CMK (cell line): ENCODE results near the gene NFASC.

Experiments used
- DNase-seq: peaks from one replicate; pipeline ENCODE4 v3.0.0-alpha.2; 2010; ENCODE audit warnings: low read depth

Gene NFASC

DNA sequence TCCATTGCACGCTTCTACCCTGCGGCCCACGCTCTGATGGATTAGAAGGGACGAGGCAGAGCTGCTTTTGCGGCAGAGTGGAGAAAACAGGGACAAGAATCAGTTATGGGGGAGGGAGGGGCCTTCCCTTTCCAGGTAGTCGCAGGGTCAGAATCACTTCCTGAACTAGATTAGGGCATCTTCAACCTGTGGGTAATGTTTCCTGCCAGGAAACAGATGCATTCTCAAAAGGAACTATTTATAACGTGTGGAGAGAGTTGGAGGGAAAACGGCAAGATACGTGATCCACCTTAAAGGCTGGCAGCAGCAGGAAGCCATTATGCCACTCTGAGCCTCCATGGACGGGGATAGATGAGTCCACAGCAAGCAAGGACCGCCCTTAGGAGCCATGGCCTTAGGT lies 112.5 kb downstream of the NFASC start:
- DNase-seq = no peak

- DNase-seq = no peak
Measured at GRCh38 chr1:204983881-204984280, 113.2 kb downstream of the NFASC start.

DNA sequence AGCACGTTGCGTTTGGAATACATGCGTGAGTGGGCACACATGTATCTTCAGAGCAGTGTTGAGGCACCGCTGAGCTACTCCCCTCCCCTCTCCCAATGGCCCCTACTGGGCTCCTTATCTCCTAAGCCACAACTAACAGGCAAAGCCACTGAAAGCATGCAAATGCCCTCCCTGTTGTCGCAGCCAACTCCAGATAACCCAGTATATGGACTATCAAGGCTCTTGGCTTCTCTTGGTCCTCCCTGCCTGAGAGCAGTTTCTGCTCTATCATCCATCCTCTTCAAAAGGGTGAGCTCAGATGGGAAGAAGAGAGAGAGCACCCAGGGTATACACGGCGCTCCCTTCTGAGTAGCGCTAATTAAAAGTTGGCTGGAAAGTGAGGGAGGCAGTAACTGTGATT lies 113.8 kb downstream of the NFASC start:
- peak; percentile 76 for DNase-seq

GRCh38 chr1:204986181-204986580 lies 115.5 kb downstream of the NFASC start:
- DNase-seq = no peak

DNA sequence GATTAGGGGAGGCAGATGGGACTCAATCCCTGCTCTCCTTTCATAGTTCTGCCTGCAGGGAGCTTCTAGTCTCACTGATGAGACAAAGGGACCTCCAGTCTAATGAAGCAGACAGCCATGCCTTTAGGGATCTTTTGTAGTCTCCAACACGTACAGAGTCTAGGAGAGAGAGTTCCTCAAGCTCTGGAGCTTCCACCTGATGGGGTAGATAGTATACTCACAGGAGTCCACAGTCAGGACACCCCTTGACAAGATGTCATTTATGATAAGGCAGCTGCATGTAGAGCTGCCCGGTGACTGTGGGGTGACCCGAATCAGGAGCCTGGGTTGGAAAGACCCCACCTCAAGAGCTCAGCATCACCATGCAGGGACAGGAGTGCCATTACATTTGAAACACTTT lies 117.0 kb downstream of the NFASC start:
- no peak for DNase-seq

- DNase-seq = no peak
Measured at GRCh38 chr1:204988196-204988595, 117.5 kb downstream of the NFASC start.

- no peak for DNase-seq
Measured at GRCh38 chr1:204989266-204990058, 118.8 kb downstream of the NFASC start.

GRCh38 chr1:204990059-204990664 lies 119.5 kb downstream of the NFASC start:
- DNase-seq = no peak

DNA sequence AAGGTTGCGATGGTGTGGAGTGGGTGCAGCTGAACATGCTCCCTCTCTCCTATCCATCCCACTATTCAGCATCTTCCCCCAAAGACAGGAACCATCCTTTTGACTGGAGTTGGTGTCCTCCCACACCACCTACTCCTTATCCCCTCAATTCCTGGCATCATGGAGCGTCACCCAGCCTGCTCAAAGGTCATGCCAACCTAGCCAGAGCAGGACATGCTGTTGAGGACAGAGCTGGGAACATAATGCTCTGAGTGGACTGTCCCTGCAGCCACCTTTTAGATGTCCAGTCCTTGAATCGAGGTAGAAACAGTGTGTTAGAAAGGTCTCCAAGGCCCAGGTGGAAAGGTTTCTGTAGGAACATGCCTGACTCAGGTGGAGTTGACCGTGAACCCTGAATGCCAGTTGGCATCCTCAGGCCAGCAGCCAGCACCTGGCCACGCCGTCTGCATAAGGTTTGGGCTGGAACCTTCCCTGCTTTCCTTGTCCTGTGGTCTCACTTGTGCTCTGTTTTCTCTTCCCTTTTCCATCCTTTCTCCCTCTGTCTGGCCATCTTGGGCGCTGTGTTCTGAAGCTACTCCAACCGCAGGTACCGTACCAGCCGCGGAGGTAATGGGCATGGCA lies 120.2 kb downstream of the NFASC start:
- no peak for DNase-seq

DNA sequence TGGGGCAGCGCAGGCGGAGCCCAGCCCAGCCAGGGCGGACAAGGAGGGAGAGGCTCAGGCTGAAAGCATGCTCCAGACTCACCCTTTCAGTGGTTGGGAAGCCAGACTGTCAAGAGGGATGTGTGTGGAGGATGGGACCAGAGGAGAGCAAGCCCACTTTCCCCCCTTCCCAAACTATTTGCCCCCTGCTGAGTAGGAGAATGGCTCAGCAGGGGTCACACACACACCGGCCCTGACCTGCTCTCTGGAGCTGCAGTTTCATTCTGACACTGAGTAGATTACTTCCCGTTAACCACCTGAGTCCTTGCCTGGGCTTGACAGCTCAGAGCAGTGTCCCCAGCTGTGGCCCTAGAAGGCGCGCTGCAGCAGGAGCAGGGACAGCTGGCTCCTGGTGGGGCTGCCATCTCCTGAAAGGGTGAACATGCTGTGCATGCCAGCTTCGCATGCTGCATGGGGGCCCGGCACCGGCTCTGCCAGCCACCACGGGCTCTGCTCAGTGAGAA lies 120.7 kb downstream of the NFASC start:
- no peak for DNase-seq

DNA sequence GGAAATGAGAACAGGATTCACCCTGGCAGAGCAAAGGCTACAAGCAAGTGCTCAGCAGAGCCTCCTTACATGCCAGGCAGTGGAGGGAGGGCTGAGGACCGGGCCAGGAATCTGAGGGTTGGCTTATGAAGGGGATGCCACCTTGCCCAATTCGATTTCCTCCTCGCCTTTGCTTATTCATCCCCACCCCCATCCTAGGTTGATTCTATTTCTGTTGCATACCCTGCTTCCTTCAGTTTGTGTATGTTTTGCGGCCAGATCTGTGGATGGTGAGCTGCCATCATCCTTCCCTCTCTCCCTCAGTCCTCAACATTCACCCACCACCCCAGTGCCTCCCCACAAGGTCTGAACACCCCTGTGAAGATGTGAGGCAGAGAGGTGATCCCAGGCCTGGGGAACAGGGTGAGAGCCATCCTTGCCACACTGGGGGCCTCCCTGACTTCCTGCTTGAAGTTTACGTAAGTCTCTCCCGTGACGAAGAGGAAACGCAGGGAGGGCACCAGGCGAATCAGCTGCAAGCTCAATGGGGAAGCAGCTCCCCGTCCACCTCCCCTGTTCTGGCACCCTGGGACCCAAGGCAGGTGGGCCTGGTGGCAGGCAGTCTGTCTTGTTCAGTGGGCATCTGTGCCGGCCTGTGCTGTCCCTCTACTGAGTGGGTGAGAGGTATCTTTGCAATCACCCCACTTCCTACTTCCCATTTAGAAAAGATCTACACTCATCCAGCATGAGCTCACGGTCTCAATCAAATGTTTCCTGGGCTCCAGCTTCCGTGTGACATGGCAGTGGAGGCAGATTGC lies 121.7 kb downstream of the NFASC start:
- no peak for DNase-seq

DNA sequence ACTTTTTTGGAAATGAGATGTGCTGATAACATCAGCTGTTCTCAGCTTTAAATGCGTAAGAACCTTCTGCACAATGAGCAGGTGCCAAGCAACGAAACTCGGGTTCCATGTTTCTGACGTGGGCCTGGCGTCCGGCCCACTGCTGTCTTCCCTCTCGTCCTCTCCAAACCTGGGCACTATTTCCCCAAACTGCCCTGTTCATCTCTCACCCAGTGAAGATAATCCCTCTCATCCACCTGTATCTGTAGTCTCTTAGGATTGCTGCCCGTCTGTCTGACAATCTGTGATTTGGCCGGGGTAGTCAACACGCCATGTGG lies 122.3 kb downstream of the NFASC start:
- DNase-seq = no peak

DNA sequence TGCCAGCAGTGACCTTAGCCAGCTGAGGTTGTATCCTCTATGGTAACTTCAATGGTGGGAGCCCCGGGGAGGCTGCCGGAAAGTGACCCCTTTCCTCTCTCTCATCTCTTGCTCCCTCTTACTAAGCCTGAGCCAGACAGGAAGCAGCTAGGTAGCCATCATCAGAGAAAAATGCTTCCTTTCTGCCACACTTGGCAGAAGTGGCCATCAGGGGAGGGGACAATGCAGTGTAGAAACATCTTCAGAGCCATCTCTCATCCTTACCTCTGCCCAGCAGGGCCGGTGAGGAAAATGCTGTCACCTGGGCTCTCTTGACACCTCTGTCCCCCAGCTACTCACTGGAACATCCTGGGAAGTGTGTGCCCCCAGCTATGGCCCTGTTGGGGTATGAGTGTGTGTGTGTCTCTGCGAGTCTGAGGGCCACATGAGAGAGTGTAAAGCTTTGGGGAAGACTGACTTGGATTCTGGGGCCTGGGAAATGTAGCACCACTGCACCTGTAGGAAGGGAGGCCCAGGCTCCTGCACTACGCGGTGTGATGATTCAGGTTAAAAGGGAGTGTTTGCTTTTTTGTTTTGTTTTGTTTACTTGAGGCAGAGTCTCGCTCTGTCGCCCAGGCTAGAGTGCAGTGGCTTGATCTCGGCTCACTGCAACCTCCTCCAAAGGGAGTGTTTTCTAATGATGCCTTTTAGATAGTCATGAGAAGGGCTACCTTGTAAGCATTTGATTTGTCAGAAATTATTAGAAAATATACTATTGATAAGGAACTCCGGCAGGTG lies 123.6 kb downstream of the NFASC start:
- no peak for DNase-seq

GRCh38 chr1:204996981-204997380 lies 126.3 kb downstream of the NFASC start:
- DNase-seq = no peak

GRCh38 chr1:204997591-204998355 lies 127.1 kb downstream of the NFASC start:
- DNase-seq = no peak

DNA sequence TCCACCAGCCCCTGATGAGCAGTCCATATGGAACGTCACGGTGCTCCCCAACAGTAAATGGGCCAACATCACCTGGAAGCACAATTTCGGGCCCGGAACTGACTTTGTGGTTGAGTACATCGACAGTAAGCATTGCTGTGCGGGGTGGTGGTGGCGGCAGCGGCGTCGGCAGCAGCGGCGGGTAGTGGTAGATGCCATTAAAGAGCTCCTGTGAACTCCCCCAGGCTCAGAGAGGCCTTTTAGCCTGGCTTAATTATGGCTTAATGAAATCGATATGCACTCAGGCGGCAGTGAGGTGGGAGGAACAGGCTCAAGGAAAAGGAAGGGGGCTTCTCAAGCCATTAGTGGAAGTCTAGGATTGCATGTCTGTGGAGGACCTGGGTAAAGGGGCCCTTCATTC lies 130.5 kb downstream of the NFASC start:
- DNase-seq = no peak

- DNase-seq = no peak
Measured at GRCh38 chr1:205002705-205003104, 132.0 kb downstream of the NFASC start.

DNA sequence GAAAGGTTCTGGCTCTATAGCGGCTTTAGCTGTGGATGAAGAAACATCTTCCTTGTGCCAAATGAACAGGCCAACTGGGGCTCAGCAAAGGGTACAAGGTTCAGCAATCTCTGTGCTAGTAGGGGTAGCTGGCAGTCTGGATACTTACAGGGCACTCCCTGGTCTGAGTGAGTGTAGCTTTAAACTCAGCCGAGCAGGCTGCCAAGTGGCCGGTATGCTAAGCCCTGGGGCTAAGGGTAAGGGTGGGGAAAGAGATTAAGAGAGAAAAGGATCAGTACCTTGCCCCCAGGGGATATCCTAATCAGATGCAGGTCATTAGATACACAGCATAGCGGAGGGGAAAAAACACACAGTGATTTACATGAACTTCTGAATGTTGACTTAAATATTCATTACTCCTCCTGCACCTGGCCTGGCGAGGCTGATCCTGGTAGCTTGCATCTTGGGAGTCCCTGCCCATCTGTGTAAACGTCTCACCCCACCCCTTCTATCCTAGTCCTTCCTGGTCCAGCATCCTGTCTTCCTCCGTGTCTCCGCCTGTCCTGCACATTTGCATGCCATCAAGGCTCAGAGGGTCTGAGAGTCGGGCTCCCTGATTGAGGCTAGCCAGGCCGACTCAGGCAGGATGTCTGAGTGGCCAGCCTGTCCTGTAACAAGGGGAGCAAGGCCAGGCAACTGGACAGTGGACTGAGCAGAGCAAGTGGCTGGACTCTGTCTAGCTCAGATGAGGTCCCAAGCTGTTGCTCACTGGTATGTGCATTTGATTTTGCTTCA lies 132.9 kb downstream of the NFASC start:
- no peak for DNase-seq

DNA sequence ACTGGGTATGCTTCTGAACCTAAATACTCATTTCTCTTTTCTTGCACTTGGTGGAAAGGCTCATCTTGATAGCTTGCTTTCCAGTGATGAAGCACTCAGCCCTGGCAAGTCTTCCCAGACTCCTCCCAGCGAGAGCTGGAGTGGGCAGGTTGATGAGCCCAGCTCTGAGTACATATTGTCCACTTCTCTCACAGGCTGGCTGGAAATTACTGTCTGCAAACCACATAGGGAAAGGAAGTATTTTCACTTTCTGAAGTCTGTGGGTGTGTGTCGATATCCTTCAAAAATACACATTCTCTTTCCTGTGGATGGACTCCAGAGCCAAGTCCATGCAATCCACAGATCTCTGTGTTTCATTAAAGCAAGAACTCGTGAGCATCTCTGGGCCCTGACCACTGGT lies 133.7 kb downstream of the NFASC start:
- no peak for DNase-seq

DNA sequence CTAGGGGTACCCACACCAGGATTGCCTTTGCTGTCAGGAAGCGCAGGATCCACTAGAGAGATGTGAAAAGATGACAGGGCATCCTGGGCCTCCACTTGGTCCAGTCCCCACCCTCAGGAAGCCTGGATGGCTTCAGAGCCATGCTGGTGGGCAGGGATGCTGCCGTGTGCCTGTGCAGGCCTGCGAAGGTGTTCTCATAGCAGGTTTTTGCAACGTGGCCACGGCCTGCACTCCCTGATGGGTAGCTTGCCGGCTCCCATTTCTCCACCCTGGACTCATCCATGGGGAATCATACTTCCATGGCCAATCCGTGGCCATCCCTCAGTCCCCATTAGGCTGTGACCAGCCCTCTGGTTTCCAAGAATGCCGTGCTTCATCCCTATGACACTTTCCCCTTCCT lies 138.2 kb downstream of the NFASC start:
- DNase-seq = no peak
